ENCODE data around the gene HAPSTR1.

HAPSTR1 gene

GRCh38 chr16:9116141-9116540 lies 24.7 kb downstream of the HAPSTR1 start:
- Histone ChIP-seq H3K36me3 (ENCODE audit: control insufficient read depth, insufficient read depth, low read length) (no peaks in the 10 kb centered on the region), H3K4me3 (ENCODE audit: low read length) (no peak overlapping the region), H3K9ac (ENCODE audit: low read length) (no peak overlapping the region), H3K4me1 (ENCODE audit: control insufficient read depth, insufficient read depth, low read length) (peaks cover 28% of the 10 kb centered on the region), H3K9me3 (ENCODE audit: control insufficient read depth, low read length) (no peaks in the 10 kb centered on the region), H3K27me3 (ENCODE audit: control insufficient read depth, insufficient read depth, low read length) (no peaks in the 10 kb centered on the region)

GRCh38 chr16:9118170-9118569 lies 26.7 kb downstream of the HAPSTR1 start:
- Histone ChIP-seq H3K4me1 (ENCODE audit: control insufficient read depth, insufficient read depth, low read length) (peaks cover 28% of the 10 kb centered on the region), H3K9me3 (ENCODE audit: control insufficient read depth, low read length) (no peaks in the 10 kb centered on the region), H3K4me3 (ENCODE audit: low read length) (no peak overlapping the region), H3K36me3 (ENCODE audit: control insufficient read depth, insufficient read depth, low read length) (no peaks in the 10 kb centered on the region), H3K9ac (ENCODE audit: low read length) (no peak overlapping the region), H3K27me3 (ENCODE audit: control insufficient read depth, insufficient read depth, low read length) (no peaks in the 10 kb centered on the region)

- Histone ChIP-seq H3K9me3 (ENCODE audit: control insufficient read depth, low read length) (no peaks in the 10 kb centered on the region), H3K9ac (ENCODE audit: low read length) (no peak overlapping the region), H3K27me3 (ENCODE audit: control insufficient read depth, insufficient read depth, low read length) (no peaks in the 10 kb centered on the region), H3K4me1 (ENCODE audit: control insufficient read depth, insufficient read depth, low read length) (peaks cover 29% of the 10 kb centered on the region), H3K36me3 (ENCODE audit: control insufficient read depth, insufficient read depth, low read length) (no peaks in the 10 kb centered on the region), H3K4me3 (ENCODE audit: low read length) (no peak overlapping the region)
Measured at GRCh38 chr16:9119795-9120194, 28.4 kb downstream of the HAPSTR1 start.

GRCh38 chr16:9122342-9122741 lies 30.9 kb downstream of the HAPSTR1 start:
- Histone ChIP-seq H3K4me1 (ENCODE audit: control insufficient read depth, insufficient read depth, low read length) (peaks cover 40% of the 10 kb centered on the region), H3K27me3 (ENCODE audit: control insufficient read depth, insufficient read depth, low read length) (no peaks in the 10 kb centered on the region), H3K4me3 (ENCODE audit: low read length) (no peak overlapping the region), H3K9ac (ENCODE audit: low read length) (no peak overlapping the region), H3K36me3 (ENCODE audit: control insufficient read depth, insufficient read depth, low read length) (no peaks in the 10 kb centered on the region), H3K9me3 (ENCODE audit: control insufficient read depth, low read length) (no peaks in the 10 kb centered on the region)

- no peaks in the 10 kb centered on the region for H3K27me3 ChIP-seq (ENCODE audit: control insufficient read depth, insufficient read depth, low read length)
- H3K36me3 ChIP-seq (ENCODE audit: control insufficient read depth, insufficient read depth, low read length), result no peaks in the 10 kb centered on the region
- no peaks in the 10 kb centered on the region for H3K9me3 ChIP-seq (ENCODE audit: control insufficient read depth, low read length)
- H3K9ac ChIP-seq (ENCODE audit: low read length), result no peak overlapping the region
- H3K4me1 ChIP-seq (ENCODE audit: control insufficient read depth, insufficient read depth, low read length), result peaks cover 40% of the 10 kb centered on the region
- H3K4me3 ChIP-seq (ENCODE audit: low read length), result no peak overlapping the region
Measured at GRCh38 chr16:9122969-9123368, 31.5 kb downstream of the HAPSTR1 start.

- Histone ChIP-seq H3K4me1 (ENCODE audit: control insufficient read depth, insufficient read depth, low read length) (peaks cover 40% of the 10 kb centered on the region), H3K9ac (ENCODE audit: low read length) (peak overlapping the region; percentile 22), H3K9me3 (ENCODE audit: control insufficient read depth, low read length) (no peaks in the 10 kb centered on the region), H3K4me3 (ENCODE audit: low read length) (no peak overlapping the region), H3K27me3 (ENCODE audit: control insufficient read depth, insufficient read depth, low read length) (no peaks in the 10 kb centered on the region), H3K36me3 (ENCODE audit: control insufficient read depth, insufficient read depth, low read length) (no peaks in the 10 kb centered on the region)
Measured at GRCh38 chr16:9123401-9123800, 32.0 kb downstream of the HAPSTR1 start.

GRCh38 chr16:9123871-9124270 lies 32.4 kb downstream of the HAPSTR1 start:
- H3K4me1 ChIP-seq (ENCODE audit: control insufficient read depth, insufficient read depth, low read length), result peaks cover 40% of the 10 kb centered on the region
- no peaks in the 10 kb centered on the region for H3K9me3 ChIP-seq (ENCODE audit: control insufficient read depth, low read length)
- H3K27me3 ChIP-seq (ENCODE audit: control insufficient read depth, insufficient read depth, low read length), result no peaks in the 10 kb centered on the region
- H3K9ac ChIP-seq (ENCODE audit: low read length), result peak overlapping the region; percentile 22
- no peak overlapping the region for H3K4me3 ChIP-seq (ENCODE audit: low read length)
- H3K36me3 ChIP-seq (ENCODE audit: control insufficient read depth, insufficient read depth, low read length), result no peaks in the 10 kb centered on the region

GRCh38 chr16:9124444-9124843 lies 33.0 kb downstream of the HAPSTR1 start:
- Histone ChIP-seq H3K4me1 (ENCODE audit: control insufficient read depth, insufficient read depth, low read length) (peaks cover 40% of the 10 kb centered on the region), H3K27me3 (ENCODE audit: control insufficient read depth, insufficient read depth, low read length) (no peaks in the 10 kb centered on the region), H3K9me3 (ENCODE audit: control insufficient read depth, low read length) (no peaks in the 10 kb centered on the region), H3K9ac (ENCODE audit: low read length) (no peak overlapping the region), H3K36me3 (ENCODE audit: control insufficient read depth, insufficient read depth, low read length) (no peaks in the 10 kb centered on the region), H3K4me3 (ENCODE audit: low read length) (no peak overlapping the region)

GRCh38 chr16:9124908-9125584 lies 33.6 kb downstream of the HAPSTR1 start:
- no peaks in the 10 kb centered on the region for H3K27me3 ChIP-seq (ENCODE audit: control insufficient read depth, insufficient read depth, low read length)
- no peaks in the 10 kb centered on the region for H3K9me3 ChIP-seq (ENCODE audit: control insufficient read depth, low read length)
- peaks cover 40% of the 10 kb centered on the region for H3K4me1 ChIP-seq (ENCODE audit: control insufficient read depth, insufficient read depth, low read length)
- no peaks in the 10 kb centered on the region for H3K36me3 ChIP-seq (ENCODE audit: control insufficient read depth, insufficient read depth, low read length)
- no peak overlapping the region for H3K9ac ChIP-seq (ENCODE audit: low read length)
- no peak overlapping the region for H3K4me3 ChIP-seq (ENCODE audit: low read length)

- H3K27me3 ChIP-seq (ENCODE audit: control insufficient read depth, insufficient read depth, low read length), result no peaks in the 10 kb centered on the region
- H3K36me3 ChIP-seq (ENCODE audit: control insufficient read depth, insufficient read depth, low read length), result no peaks in the 10 kb centered on the region
- peaks cover 40% of the 10 kb centered on the region for H3K4me1 ChIP-seq (ENCODE audit: control insufficient read depth, insufficient read depth, low read length)
- no peak overlapping the region for H3K4me3 ChIP-seq (ENCODE audit: low read length)
- H3K9ac ChIP-seq (ENCODE audit: low read length), result no peak overlapping the region
- H3K9me3 ChIP-seq (ENCODE audit: control insufficient read depth, low read length), result no peaks in the 10 kb centered on the region
Measured at GRCh38 chr16:9125658-9126505, 34.4 kb downstream of the HAPSTR1 start.

GRCh38 chr16:9126609-9127008 lies 35.2 kb downstream of the HAPSTR1 start:
- Histone ChIP-seq H3K27me3 (ENCODE audit: control insufficient read depth, insufficient read depth, low read length) (no peaks in the 10 kb centered on the region), H3K9me3 (ENCODE audit: control insufficient read depth, low read length) (no peaks in the 10 kb centered on the region), H3K4me1 (ENCODE audit: control insufficient read depth, insufficient read depth, low read length) (peaks cover 40% of the 10 kb centered on the region), H3K9ac (ENCODE audit: low read length) (no peak overlapping the region), H3K36me3 (ENCODE audit: control insufficient read depth, insufficient read depth, low read length) (no peaks in the 10 kb centered on the region), H3K4me3 (ENCODE audit: low read length) (no peak overlapping the region)
